ENCODE results near the gene PHF21B.
"Not testable (repeated sequence)": the region's sequence is repeated elsewhere in the genome, so short reads cannot be mapped to it uniquely, and the experiment has no call there.

Gene PHF21B

DNA sequence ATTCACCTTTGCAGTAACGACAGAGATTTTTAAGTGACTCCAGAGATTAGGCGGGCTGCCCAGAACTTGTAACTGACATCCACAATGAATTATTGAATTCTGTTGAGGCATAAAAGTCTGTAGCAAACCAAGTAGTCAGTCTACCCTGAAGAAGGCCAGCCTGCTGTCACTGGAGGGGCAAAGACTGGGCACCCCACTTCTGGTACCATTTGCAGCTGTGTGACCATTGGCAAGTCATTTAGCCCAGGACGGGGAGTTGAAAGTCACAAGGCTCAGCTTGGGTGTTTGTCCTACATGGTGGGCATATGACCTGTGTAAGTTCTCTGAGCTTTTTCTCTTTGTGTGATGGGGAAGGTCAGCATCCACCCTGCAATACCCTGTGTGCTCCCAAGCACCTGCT, 138.0 kb downstream of the PHF21B start:
- DNase-seq (ENCODE audit: low read depth), result no peak

DNA sequence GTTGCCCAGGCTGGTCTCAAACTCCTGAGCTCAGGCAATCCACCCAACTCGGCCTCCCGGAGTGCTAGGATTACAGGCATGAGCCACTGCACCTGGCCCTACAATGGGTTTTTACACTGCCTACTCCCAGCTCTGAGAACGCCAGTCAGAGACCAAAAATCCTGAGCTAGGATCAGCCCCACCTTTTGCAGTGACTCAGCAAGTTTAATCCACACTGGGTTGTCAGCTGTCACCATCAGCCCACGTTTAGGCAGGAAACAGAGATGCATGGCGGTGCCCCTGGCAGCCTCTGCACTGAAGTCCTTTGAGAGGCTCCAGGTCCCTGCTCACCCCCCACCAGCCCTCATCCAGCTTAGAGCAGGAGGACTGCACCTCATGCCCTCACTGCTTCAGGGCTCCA, 139.8 kb downstream of the PHF21B start:
- DNase-seq (ENCODE audit: low read depth), result no peak

DNA sequence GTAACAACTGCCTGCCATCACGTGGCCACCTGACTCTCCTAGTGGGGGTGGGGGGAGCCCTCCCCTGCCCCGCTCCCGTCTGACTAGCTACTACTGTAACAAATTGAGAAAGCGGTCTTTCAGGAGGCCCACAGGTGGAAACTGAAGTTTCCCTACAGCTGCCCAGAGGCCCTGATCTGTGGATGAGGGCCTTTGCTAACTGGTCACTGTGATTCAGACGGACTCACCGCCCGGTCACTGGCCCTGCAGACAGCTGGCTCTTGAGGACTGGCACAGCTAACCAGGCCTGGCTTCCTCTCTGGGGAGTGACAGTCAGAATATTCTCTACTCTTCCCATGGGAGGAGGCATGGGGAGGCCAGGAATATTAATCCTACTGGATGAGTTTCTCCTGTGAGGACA, 140.6 kb downstream of the PHF21B start:
- DNase-seq (ENCODE audit: low read depth), result no peak

DNA sequence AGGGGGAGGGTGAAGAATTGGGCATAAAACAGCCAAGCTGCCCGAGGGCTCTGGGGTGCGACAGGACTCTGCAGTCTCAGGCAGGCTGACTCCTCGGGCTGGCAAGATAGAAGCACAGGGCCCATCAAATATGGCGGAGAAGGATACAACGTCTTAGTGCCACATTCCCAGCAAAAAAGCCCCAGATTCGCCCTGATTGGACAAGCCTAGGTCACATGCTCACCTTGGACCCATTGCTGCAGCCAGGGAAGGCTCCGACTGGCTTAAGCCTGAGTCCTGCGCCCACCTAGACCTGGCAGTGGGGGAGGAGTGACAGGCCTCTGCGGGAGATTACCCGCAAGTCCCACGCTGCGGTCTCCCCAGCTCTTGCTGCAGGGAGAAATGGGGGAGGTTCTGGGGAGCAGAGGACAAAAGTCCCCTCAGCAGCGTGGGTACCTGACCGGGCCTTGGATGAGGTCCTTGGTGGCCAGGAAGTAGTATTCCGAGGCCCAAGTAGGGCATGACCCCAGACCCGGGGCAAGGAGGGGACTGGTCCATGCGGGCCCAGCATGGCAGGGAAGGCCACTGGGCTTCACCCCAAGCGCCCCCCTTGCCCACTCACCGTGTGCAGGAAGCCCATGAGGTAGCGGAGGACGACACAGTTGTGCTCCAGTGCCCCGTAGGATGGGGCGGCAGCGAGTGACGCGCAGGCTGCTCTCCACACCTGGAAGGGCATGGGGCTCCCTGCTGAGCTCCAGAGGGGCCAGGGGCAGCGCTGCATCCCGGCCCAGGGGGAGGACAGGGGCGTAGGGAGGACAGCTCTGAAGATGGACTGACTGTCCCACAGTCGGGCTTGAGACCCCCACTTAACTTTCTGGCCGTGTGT, 144.4 kb downstream of the PHF21B start:
- no peak for DNase-seq (ENCODE audit: low read depth)

DNA sequence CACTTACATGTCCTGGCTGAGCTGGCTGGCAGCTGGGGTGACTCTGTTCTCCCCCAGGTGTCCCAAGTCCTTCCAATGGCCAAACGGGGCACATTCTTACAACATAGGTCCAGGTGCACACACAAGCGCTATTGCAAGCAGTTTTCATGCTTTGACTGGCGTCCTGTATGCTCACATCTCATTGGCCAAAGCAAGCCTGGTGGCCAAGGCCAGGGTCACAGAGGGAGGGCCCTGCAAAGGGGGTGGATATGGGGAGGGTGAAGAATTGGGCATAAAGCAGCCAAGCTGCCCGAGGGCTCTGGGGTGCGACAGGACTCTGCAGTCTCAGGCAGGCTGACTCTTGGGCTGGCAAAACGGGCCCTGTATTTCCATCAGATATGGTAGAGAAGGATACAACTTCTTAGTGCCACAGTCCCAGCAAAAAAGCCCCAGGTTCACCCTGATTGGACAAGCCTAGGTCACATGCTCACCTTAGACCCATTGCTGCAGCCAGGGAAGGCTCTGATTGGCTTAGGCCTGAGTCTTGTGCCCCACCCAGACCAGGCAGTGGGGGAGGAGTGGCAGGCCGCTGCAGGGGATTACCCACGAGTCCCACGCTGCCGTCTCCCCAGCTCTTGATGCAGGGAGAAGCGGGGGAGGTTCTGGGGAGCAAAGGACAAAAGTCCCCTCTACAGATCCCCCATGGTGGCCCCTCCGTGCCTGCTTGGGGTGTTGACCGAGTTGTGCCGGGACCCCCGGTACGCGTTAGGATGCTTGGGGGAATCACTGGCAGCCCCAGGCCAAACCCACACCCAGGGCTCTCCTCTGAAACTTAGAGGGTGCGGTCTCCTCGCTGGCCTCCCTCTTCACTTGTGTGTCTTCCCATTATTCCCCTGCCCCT, 146.6 kb downstream of the PHF21B start:
- no peak for DNase-seq (ENCODE audit: low read depth)

DNA sequence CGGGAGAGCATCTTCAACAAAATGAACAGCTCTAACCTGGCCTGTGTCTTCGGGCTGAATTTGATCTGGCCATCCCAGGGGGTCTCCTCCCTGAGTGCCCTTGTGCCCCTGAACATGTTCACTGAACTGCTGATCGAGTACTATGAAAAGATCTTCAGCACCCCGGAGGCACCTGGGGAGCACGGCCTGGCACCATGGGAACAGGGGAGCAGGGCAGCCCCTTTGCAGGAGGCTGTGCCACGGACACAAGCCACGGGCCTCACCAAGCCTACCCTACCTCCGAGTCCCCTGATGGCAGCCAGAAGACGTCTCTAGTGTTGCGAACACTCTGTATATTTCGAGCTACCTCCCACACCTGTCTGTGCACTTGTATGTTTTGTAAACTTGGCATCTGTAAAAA, 147.5 kb downstream of the PHF21B start:
- no peak for DNase-seq (ENCODE audit: low read depth)

DNA sequence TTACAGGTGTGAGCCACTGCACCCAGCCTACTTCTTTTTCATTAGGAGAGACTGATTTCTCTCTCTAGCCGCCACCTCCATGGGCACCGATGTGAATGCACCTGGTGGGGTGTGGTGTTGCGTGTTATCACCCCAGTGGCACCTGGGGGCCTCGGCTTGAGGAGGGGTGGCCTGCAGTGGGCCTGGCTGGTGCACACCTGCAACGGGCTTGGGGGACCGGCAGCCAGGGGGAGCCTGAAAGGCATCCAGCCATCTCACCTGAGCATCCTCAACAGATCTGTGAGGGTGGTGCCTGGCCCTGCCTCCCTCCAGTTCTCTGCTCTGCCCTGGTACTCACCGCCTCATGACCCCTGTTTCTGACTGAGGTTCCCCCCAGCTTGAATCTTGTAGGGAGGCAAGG, 148.6 kb downstream of the PHF21B start:
- no peak for DNase-seq (ENCODE audit: low read depth)

DNA sequence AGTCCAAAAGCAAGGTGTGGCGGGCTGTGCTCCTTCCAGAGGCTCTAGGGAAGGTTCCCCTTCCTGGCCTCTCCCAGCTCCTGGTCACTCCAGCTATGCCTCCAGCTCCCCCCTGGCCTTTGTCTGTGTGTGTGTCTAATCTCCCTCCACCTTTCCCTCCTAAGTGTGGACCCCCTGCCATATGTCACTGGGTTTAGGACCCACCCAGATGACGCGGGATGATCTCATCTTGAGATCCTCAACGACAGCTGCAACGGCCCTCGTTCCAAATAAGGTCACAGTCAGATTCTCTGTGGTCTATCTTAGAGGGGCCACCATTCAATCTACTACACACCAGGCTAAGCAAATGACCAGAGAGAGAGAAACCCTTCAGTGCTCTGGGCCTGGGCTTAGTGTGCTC, 149.5 kb downstream of the PHF21B start:
- DNase-seq (ENCODE audit: low read depth), result no peak

DNA sequence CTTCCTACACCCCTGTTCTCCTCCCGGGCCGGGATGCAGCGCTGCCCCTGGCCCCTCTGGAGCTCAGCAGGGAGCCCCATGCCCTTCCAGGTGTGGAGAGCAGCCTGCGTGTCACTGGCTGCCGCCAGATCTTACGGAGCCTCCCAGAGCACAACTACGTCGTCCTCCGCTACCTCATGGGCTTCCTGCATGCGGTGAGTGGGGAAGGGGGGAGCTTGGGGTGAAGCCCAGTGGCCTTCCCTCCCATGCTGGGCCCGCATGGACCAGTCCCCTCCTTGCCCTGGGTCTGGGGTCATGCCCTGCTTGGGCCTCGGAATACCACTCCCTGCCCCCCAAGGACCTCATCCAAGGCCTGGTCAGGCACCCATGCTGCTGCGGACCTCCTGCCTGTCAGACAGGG, 150.2 kb downstream of the PHF21B start:
- no peak for DNase-seq (ENCODE audit: low read depth)

DNA sequence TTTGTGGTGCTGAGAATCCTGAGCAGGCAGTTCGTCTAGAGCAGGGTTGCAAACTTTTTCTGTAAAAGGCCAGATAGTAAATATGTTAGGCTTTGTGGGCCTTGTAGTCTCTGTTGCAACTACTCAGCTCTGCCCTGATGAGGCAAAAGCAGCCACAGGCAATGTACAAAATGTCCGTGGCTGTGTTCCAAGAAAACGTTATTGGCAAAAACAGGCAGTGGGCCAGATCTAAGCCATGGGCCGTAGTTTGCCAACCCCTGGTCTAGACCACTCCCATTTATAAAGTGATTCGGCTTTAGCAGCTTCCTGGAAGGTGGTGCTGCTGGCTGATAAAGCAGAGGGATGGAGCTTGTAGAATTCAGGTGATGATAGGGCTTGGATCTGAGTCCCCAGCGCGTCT, 151.0 kb downstream of the PHF21B start:
- DNase-seq (ENCODE audit: low read depth), result not testable (repeated sequence)

DNA sequence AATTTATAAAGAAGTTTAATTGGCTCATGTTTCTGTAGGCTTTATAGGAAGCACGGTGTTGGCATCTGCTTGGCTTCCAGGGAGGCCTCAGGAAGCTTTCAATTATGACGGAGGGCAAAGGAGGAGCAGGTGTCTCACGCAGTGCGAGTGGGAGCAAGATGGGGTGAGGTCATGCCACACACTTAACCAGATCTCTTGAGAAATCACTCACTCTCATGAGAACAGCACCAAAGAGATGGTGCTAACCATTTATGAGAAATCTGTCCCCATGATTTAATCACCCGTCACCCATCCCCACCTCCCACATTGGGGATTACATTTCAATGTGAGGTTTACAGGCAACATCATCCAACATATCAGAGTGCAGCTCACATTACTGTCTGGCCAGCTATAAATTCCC, 153.9 kb downstream of the PHF21B start:
- DNase-seq (ENCODE audit: low read depth), result no peak

DNA sequence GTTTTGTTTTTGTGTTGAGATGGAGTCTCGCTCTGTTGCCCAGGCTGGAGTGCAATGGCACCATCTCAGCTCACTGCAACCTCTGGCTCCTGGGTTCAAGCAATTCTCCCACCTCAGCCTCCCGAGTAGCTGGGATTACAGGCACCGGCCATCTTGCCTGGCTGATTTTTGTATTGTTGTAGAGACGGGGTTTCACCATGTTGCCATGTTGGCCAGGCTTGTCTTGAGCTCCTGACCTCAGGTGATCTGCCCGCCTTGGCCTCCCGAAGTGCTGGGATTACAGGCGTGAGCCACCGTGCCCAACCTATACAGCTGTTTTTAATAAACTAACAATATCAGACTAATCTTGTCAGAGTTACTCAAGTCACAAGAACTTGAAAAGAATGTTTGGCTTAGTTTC, 155.2 kb downstream of the PHF21B start:
- DNase-seq (ENCODE audit: low read depth), result not testable (repeated sequence)

DNA sequence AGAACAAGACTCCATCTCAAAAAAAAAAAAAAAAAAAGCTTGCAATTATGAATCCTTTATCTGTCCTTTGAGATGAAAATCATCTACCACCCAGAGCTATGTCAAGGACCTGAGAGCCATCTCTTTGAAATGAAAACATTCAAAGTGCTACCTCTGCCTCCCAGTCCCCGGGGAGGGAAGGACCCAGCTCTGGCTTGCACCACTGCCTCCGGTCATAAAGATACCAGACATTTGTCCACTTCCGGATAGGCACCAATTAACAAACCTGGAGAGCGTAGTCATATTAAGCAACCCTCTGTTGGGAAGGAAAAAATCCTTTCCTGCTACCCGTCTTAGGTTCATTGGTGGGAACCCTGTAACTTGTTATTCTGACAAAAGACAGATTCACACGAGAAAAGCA, 158.9 kb downstream of the PHF21B start:
- DNase-seq (ENCODE audit: low read depth), result no peak

DNA sequence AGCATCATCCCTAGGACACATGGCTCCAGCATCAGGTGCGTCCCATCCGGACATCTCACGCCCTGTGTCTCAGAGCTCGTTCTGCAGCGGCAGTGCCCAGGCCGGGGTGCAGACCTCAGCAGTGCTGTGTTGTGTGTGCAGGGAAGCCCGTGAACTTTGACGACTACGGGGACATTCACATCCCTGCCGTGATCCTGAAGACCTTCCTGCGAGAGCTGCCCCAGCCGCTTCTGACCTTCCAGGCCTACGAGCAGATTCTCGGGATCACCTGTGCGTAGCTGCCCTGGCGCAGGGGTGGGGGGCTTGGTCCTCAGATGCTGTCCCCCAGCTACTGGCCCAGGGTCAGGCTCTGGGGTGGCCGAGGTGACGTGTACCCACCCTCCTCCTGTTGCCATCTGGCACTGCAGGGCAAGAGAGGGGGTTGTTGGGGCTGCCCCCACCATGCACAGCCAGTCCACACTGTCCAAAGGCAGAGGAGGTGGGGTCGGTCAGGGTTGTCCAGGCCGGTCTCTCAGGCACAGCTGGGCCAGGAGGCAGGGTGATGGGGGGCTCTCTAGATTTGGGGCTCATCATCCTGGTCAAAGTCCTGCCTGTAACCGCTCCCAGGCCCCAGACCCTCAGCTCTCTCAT, 160.9 kb downstream of the PHF21B start:
- DNase-seq (ENCODE audit: low read depth), result no peak

DNA sequence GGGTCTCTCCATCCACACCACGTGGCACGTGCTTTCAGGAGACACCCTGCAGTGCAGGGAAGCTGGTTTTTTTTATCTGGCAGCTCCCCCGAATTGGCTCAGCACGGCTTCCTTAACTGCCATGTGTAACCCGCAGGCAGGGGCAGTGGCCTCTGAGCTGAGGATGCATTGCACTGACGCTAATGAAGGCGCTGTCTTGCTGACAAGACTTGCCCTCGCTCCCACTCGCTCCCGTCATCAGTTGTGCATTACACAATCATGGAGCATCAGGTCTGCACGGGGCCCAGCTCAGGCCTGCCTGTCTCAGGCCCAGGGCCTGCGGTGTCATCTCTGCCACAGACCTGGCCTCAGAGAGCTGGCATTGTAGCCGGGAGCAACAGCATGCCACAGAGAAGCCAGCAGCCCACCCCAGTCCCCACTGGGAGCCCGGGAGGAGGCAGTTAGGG, 161.5 kb downstream of the PHF21B start:
- DNase-seq (ENCODE audit: low read depth), result no peak

DNA sequence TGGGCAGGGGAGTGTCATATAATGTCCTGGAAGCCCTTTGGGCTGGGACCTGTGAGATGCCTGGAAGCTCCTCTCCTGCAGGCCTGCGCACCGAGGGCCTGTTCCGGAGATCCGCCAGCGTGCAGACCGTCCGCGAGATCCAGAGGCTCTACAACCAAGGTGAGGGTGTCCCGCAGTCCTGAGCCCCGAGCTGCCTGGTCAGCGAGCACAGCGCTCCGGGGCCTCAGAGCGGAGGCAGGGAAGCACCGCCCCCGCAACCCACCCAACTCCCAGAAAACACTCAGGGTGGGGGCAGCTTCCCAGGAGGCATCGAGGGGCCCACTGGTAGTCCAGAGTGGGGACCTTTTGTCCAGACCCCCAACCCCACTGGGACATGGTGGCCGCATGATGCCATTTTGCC, 161.9 kb downstream of the PHF21B start:
- DNase-seq (ENCODE audit: low read depth), result no peak

DNA sequence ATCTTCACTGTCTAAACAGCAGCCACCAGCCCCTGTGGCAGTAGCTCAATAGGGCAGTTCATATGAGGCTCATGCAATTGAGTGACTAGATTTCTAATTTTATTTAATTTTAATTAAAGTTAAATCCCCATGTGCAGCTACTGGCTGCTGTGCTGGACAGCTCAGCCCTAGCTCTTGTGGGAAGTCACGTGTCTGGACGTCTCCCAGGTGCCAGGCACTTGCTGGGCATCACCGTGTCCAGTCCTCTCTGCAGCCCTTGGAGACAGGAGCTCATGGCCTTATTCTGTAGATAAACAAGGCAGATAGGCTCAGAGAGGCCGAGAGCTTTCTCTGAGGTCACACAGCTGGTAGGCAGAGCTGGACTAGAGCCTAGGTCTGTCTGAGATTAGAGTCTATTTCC, 162.4 kb downstream of the PHF21B start:
- no peak for DNase-seq (ENCODE audit: low read depth)

DNA sequence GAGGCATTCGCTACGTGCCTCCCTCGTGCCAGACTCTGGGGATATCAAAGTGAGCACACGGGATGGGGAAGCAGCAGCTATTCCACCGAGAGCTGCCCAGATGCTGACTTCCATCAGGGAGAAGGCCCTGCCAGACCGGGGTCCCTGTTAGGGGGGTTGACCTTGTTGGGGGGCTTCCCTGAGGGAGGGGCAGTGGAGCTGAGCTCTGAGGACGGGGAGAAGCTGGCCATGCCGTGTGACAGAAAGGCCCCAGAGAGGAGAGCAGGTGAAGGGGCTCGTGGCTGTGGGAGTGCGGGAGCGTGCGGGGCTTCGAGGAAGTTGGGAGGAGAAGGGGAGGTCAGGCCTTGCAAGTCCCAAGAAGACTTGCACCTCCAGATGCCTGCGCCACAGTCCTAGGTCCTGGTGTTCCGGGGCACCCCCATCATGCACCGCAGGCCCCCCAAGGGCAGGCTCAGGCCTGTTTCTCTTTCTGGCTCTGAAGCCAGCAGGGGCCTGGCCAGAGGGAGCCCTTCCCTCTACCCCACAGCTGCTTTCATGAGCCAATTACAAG, 163.0 kb downstream of the PHF21B start:
- no peak for DNase-seq (ENCODE audit: low read depth)

DNA sequence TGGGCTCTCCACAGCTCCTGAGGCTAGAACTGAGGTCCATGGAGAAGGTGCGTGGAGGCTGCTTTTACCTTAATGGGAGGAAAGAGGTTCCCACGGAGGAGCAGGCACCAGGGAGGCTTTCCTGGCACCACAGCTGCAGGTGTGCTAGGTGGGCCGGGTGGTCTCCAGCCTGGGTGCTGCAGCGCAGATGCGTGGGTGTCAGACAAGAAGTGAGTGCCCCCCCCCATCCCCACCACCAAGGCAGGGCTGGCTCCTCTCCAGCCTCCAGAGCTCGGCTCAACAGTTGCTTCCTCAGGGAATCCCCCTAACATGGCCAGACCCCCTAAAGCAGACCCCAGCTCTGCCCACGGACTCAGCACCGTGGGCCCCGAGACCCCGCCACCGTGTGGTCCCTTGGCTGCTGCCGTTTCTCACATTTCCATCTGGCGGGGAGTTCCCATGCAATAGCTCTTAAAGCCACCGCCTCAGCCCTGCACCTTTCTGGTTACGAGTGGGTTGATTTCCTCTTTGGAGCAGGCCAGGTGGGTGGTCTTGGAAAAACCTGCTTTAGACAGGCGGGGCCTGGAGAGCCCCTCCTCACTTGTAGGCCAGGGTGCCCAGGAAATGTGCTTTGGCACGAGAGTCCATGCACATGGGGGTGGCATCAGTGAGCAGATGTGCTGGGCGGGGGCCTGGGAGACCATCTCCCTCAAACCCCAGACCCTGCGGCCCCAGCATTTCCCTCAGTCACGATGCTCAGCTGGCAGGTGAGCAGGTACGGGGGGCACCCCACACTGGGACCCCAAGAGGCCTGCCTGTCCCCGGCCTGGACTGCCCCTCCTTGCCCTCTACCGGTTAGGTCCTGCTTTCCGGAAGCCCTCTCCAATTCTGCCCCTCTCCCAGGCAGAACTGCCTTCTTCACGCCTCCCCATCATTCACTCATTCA, 163.7 kb downstream of the PHF21B start:
- no peak for DNase-seq (ENCODE audit: low read depth)

DNA sequence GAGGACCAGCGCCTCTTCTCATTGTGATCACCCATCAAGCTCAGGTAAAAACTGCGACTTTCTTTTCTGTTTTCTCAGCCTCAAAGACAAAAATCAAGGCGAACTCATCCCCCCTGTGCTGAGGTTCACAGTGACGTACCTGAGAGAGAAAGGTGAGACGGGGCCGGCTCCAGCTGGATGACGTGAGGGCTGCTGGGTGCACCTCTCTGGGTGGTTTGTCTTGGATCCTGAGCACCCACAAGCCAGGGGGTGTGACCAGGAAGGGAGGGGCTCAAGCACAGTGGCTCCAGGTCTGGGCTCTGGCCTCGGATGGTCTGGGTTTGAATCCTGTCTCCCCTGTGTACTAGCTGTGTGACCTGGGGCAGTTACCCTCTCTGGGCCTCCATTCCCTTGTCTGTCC, 164.6 kb downstream of the PHF21B start:
- DNase-seq (ENCODE audit: low read depth), result no peak

DNA sequence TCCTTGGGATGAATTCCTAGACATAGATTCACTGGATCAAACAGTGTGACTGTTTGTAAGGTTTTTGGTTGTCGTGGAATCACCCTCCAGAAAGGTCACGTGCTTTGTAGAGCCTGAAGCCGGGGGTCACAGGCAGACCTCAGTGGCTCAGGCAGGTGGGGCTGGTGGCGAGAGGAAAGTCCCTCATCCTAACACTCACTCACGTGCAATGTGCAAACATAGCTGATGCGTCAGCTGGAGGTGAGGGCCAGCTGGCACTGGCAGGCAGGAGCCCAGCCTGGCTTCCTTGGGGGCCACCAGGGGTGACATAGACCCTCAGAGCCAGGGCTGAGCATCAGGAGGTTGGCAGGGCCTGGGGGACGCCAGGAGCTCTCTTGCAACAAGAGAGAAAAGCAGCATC, 167.4 kb downstream of the PHF21B start:
- DNase-seq (ENCODE audit: low read depth), result no peak

All from stimulated activated CD8-positive, alpha-beta memory T cell treated with anti-CD3 and anti-CD28 coated beads, Interleukin-4, amount 100 ng/mL, for 24 hours (primary cell).